Osteoblast (primary cell): ENCODE results near the gene ERG. TPM values are rescaled to one million over a fixed set of nuclear protein-coding genes. Genes with fewer than 3 reads are reported as not detected.
A peak's percentile ranks its signal among the peaks of the same experiment; 100 is the strongest.

ENCODE experiments used
- DNase-seq: peaks from one replicate; pipeline ENCODE4 v3.0.0; 2011; ENCODE audit warnings: low spot score, mixed read lengths; ENCODE audit not compliant: insufficient read length; ENCODE audit errors: missing footprints
- H2AFZ ChIP-seq: 2 replicates; pipeline ENCODE4 v1.6.0; 2011; ENCODE audit warnings: mild to moderate bottlenecking, low read length
- H3K27ac ChIP-seq: 2 replicates; pipeline ENCODE4 v1.5.1; 2011; ENCODE audit warnings: mild to moderate bottlenecking, low read depth, low read length, moderate library complexity
- H3K27me3 ChIP-seq: 2 replicates; pipeline ENCODE4 v1.6.0; 2012; ENCODE audit warnings: mild to moderate bottlenecking, control low read depth, inconsistent platforms, low read length, moderate library complexity; ENCODE audit not compliant: insufficient read depth
- H3K36me3 ChIP-seq: 2 replicates; pipeline ENCODE4 v1.5.1; 2011; ENCODE audit warnings: mild to moderate bottlenecking, low read length, control low read depth, moderate library complexity; ENCODE audit not compliant: insufficient read depth
- H3K4me1 ChIP-seq: 2 replicates; pipeline ENCODE4 v1.5.1; 2011; ENCODE audit warnings: mild to moderate bottlenecking, low read length, control low read depth, moderate library complexity; ENCODE audit not compliant: insufficient read depth
- H3K4me2 ChIP-seq: 2 replicates; pipeline ENCODE4 v1.6.0; 2011; ENCODE audit warnings: mild to moderate bottlenecking, low read length; ENCODE audit not compliant: insufficient read depth
- H3K4me3 ChIP-seq: fragments of 200-600 bp; sonication (generic); 3 replicates; pipeline ENCODE4 v1.5.1; 2012; ENCODE audit warnings: mild to moderate bottlenecking, low read length, inconsistent platforms; ENCODE audit not compliant: insufficient read depth
- H3K79me2 ChIP-seq: 2 replicates; pipeline ENCODE4 v1.6.0; 2012; ENCODE audit warnings: mild to moderate bottlenecking, low read length, control low read depth, inconsistent platforms; ENCODE audit not compliant: insufficient read depth
- H3K9me3 ChIP-seq: 2 replicates; pipeline ENCODE4 v1.5.1; 2011; ENCODE audit warnings: low read depth, low read length, control low read depth
- H4K20me1 ChIP-seq: 2 replicates; pipeline ENCODE4 v1.6.0; 2012; ENCODE audit warnings: mild to moderate bottlenecking, low read length, control low read depth; ENCODE audit not compliant: insufficient read depth
- CTCF ChIP-seq: IDR thresholded peaks from 2 replicates; pipeline ENCODE4 v1.5.1; 2011; ENCODE audit warnings: mild to moderate bottlenecking, low read depth, low read length, moderate library complexity; ENCODE audit errors: extremely low read depth
- total RNA-seq: library from RNA; depleted of rRNA; stranded (reverse); fragments of >200 nt; gene quantifications from 2 replicates; pipeline ENCODE4 v1.2.3, GENCODE V29; 2012

Gene ERG
- 0.29 and 1.1 TPM in 2 replicates for total RNA-seq

- Histone ChIP-seq H3K4me1 (peaks cover 8% of the 10 kb centered on the region), H3K4me3 (no peak within 1 kb of the TSS), H2AFZ (no peak within 1 kb of the TSS), H3K4me2 (no peak within 1 kb of the TSS), H4K20me1 (no peaks in the 10 kb centered on the region), H3K79me2 (no peaks in the 10 kb centered on the region), H3K27me3 (peaks cover 10% of the 10 kb centered on the region), H3K27ac (no peak within 1 kb of the TSS), H3K9me3 (no peaks in the 10 kb centered on the region), H3K36me3 (no peaks in the 10 kb centered on the region)
- TF ChIP-seq CTCF, result no peak
- DNase-seq, result no peak
Observed at GRCh38 chr21:38498057-38498833, at the start of gene ERG. TSS of gene ERG (minus strand) at chr21:38498477. CDS start at chr21:38498380, 97 bp downstream.

- no peak overlapping the region for H3K4me2 ChIP-seq
- H3K36me3 ChIP-seq, result no peaks in the 10 kb centered on the region
- H3K4me3 ChIP-seq, result no peak overlapping the region
- no peak for TF ChIP-seq CTCF
- H3K27me3 ChIP-seq, result peaks cover 4% of the 10 kb centered on the region
- H2AFZ ChIP-seq, result no peak overlapping the region
- no peaks in the 10 kb centered on the region for H3K9me3 ChIP-seq
- no peaks in the 10 kb centered on the region for H3K4me1 ChIP-seq
- H4K20me1 ChIP-seq, result no peaks in the 10 kb centered on the region
- no peak overlapping the region for H3K27ac ChIP-seq
- H3K79me2 ChIP-seq, result no peaks in the 10 kb centered on the region
- peak; percentile 64 for DNase-seq
Observed at GRCh38 chr21:38544661-38545060, 46.4 kb upstream of the ERG start.

GRCh38 chr21:38542263-38542662 lies 44.0 kb upstream of the ERG start:
- Histone ChIP-seq H2AFZ (no peak overlapping the region), H3K4me2 (no peak overlapping the region), H4K20me1 (no peaks in the 10 kb centered on the region), H3K9me3 (no peaks in the 10 kb centered on the region), H3K79me2 (no peaks in the 10 kb centered on the region), H3K27me3 (peaks cover 4% of the 10 kb centered on the region), H3K36me3 (no peaks in the 10 kb centered on the region), H3K27ac (no peak overlapping the region), H3K4me3 (no peak overlapping the region), H3K4me1 (no peaks in the 10 kb centered on the region)
- no peak for DNase-seq
- TF ChIP-seq CTCF, result no peak

- peak; percentile 34 for DNase-seq
- Histone ChIP-seq H3K27me3 (peaks cover 11% of the 10 kb centered on the region), H3K36me3 (no peaks in the 10 kb centered on the region), H3K79me2 (no peaks in the 10 kb centered on the region), H3K9me3 (no peaks in the 10 kb centered on the region), H3K27ac (no peak overlapping the region), H2AFZ (no peak overlapping the region), H4K20me1 (no peaks in the 10 kb centered on the region), H3K4me2 (no peak overlapping the region), H3K4me1 (no peaks in the 10 kb centered on the region), H3K4me3 (no peak overlapping the region)
- no peak for TF ChIP-seq CTCF
Observed at GRCh38 chr21:38538353-38538752, 40.1 kb upstream of the ERG start.
